BLaER1 (cell line): ENCODE measurements around the gene KCNK3.
A peak's percentile ranks its signal among the peaks of the same experiment; 100 is the strongest.

Source experiments
- H3K27ac ChIP-seq: shearing (Covaris generic); formaldehyde crosslinking; 2 replicates; pipeline ENCODE4 v1.8.1; 2022
- H3K27me3 ChIP-seq: shearing (Covaris generic); formaldehyde crosslinking; 2 replicates; pipeline ENCODE4 v1.8.1; 2022
- H3K36me3 ChIP-seq: shearing (Covaris generic); formaldehyde crosslinking; 2 replicates; pipeline ENCODE4 v1.8.1; 2022
- H3K4me1 ChIP-seq: shearing (Covaris generic); formaldehyde crosslinking; 2 replicates; pipeline ENCODE4 v1.8.1; 2022
- H3K4me2 ChIP-seq: shearing (Covaris generic); formaldehyde crosslinking; 2 replicates; pipeline ENCODE4 v1.8.1; 2022
- H3K4me3 ChIP-seq: shearing (Covaris generic); formaldehyde crosslinking; 2 replicates; pipeline ENCODE4 v1.8.1; 2022
- H3K9ac ChIP-seq: shearing (Covaris generic); formaldehyde crosslinking; 2 replicates; pipeline ENCODE4 v1.8.1; 2022
- H3K9me3 ChIP-seq: shearing (Covaris generic); formaldehyde crosslinking; 2 replicates; pipeline ENCODE4 v1.8.1; 2022
- H4K20me1 ChIP-seq: shearing (Covaris generic); formaldehyde crosslinking; 2 replicates; pipeline ENCODE4 v1.8.1; 2022
- Cebpa-rat ChIP-seq: shearing (Covaris generic); IDR thresholded peaks from 2 replicates; pipeline ENCODE4 v1.8.1; 2022

KCNK3 gene

GRCh38 chr2:26699295-26699694, 6.8 kb downstream of the KCNK3 start:
- Histone ChIP-seq H3K36me3 (no peaks in the 10 kb centered on the region), H4K20me1 (peaks cover 3% of the 10 kb centered on the region; the same call in 1 of the 2 replicates), H3K4me1 (peaks cover 42% of the 10 kb centered on the region), H3K9me3 (no peaks in the 10 kb centered on the region), H3K27me3 (peaks cover 10% of the 10 kb centered on the region), H3K4me2 (no peak overlapping the region), H3K4me3 (no peak overlapping the region), H3K9ac (no peak overlapping the region), H3K27ac (no peak overlapping the region)
- no peak for TF ChIP-seq Cebpa-rat

GRCh38 chr2:26700078-26700477, 7.6 kb downstream of the KCNK3 start:
- H3K9me3 ChIP-seq = no peaks in the 10 kb centered on the region
- H3K36me3 ChIP-seq = no peaks in the 10 kb centered on the region
- H3K4me2 ChIP-seq = no peak overlapping the region
- H4K20me1 ChIP-seq = no peaks in the 10 kb centered on the region; the same call in 1 of the 2 replicates
- H3K9ac ChIP-seq = no peak overlapping the region
- no peak for TF ChIP-seq Cebpa-rat
- H3K27ac ChIP-seq = no peak overlapping the region
- H3K27me3 ChIP-seq = 0 out of 2 replicates have a peak, but pooled peaks cover 3% of the 10 kb centered on the region
- no peak overlapping the region for H3K4me3 ChIP-seq
- peaks cover 42% of the 10 kb centered on the region for H3K4me1 ChIP-seq

- TF ChIP-seq Cebpa-rat = no peak
- Histone ChIP-seq H3K36me3 (no peaks in the 10 kb centered on the region), H3K9me3 (no peaks in the 10 kb centered on the region), H3K4me3 (no peak overlapping the region), H3K4me1 (peaks cover 35% of the 10 kb centered on the region), H3K9ac (no peak overlapping the region), H3K27ac (no peak overlapping the region), H3K27me3 (no peaks in the 10 kb centered on the region), H4K20me1 (no peaks in the 10 kb centered on the region), H3K4me2 (peak overlapping the region; percentile 17; the same call in 1 of the 2 replicates)
These were observed 9.1 kb downstream of the KCNK3 start for GRCh38 chr2:26701596-26701995.

- Histone ChIP-seq H4K20me1 (no peaks in the 10 kb centered on the region), H3K36me3 (no peaks in the 10 kb centered on the region), H3K9ac (no peak overlapping the region), H3K27ac (no peak overlapping the region), H3K27me3 (no peaks in the 10 kb centered on the region), H3K9me3 (no peaks in the 10 kb centered on the region), H3K4me1 (peaks cover 34% of the 10 kb centered on the region), H3K4me3 (no peak overlapping the region), H3K4me2 (no peak overlapping the region)
- no peak for TF ChIP-seq Cebpa-rat
These were observed 9.5 kb downstream of the KCNK3 start for GRCh38 chr2:26702025-26702424.

- no peaks in the 10 kb centered on the region for H4K20me1 ChIP-seq
- no peak for TF ChIP-seq Cebpa-rat
- H3K36me3 ChIP-seq = no peaks in the 10 kb centered on the region
- H3K9me3 ChIP-seq = no peaks in the 10 kb centered on the region
- H3K4me2 ChIP-seq = peak overlapping the region; percentile 45
- H3K4me1 ChIP-seq = peaks cover 35% of the 10 kb centered on the region
- no peak overlapping the region for H3K27ac ChIP-seq
- no peak overlapping the region for H3K9ac ChIP-seq
- no peak overlapping the region for H3K4me3 ChIP-seq
- no peaks in the 10 kb centered on the region for H3K27me3 ChIP-seq
These were observed 12.0 kb downstream of the KCNK3 start for GRCh38 chr2:26704441-26704977.

- no peak overlapping the region for H3K9ac ChIP-seq
- no peaks in the 10 kb centered on the region for H3K9me3 ChIP-seq
- H3K4me1 ChIP-seq = peaks cover 35% of the 10 kb centered on the region
These were observed 12.6 kb downstream of the KCNK3 start for GRCh38 chr2:26705126-26705525.

GRCh38 chr2:26706093-26706492, 13.6 kb downstream of the KCNK3 start:
- H3K9me3 ChIP-seq = no peaks in the 10 kb centered on the region
- no peaks in the 10 kb centered on the region for H4K20me1 ChIP-seq
- no peak for TF ChIP-seq Cebpa-rat
- H3K9ac ChIP-seq = no peak overlapping the region
- H3K4me3 ChIP-seq = no peak overlapping the region
- no peaks in the 10 kb centered on the region for H3K36me3 ChIP-seq
- H3K27me3 ChIP-seq = no peaks in the 10 kb centered on the region
- peaks cover 41% of the 10 kb centered on the region for H3K4me1 ChIP-seq
- no peak overlapping the region for H3K4me2 ChIP-seq
- H3K27ac ChIP-seq = no peak overlapping the region

More at GRCh38 chr2:26705126-26705525, 12.6 kb downstream of the KCNK3 start:
- Histone ChIP-seq H4K20me1 (no peaks in the 10 kb centered on the region), H3K4me3 (no peak overlapping the region), H3K36me3 (no peaks in the 10 kb centered on the region), H3K4me2 (no peak overlapping the region), H3K27ac (no peak overlapping the region), H3K27me3 (no peaks in the 10 kb centered on the region)
- TF ChIP-seq Cebpa-rat = no peak

- Histone ChIP-seq H3K4me2 (peak overlapping the region; percentile 63), H3K36me3 (no peaks in the 10 kb centered on the region), H3K4me3 (no peak overlapping the region), H3K9me3 (no peaks in the 10 kb centered on the region), H3K27ac (no peak overlapping the region), H3K9ac (no peak overlapping the region), H4K20me1 (no peaks in the 10 kb centered on the region), H3K4me1 (peaks cover 35% of the 10 kb centered on the region), H3K27me3 (no peaks in the 10 kb centered on the region)
- TF ChIP-seq Cebpa-rat = no peak
These were observed 14.3 kb downstream of the KCNK3 start for GRCh38 chr2:26706616-26707473.

GRCh38 chr2:26707747-26708146, 15.2 kb downstream of the KCNK3 start:
- H3K4me1 ChIP-seq = peaks cover 44% of the 10 kb centered on the region
- no peak overlapping the region for H3K4me3 ChIP-seq
- no peaks in the 10 kb centered on the region for H3K27me3 ChIP-seq
- no peak overlapping the region for H3K9ac ChIP-seq
- TF ChIP-seq Cebpa-rat = no peak
- no peaks in the 10 kb centered on the region for H3K36me3 ChIP-seq
- H3K27ac ChIP-seq = no peak overlapping the region
- peak overlapping the region; percentile 63 for H3K4me2 ChIP-seq
- H3K9me3 ChIP-seq = no peaks in the 10 kb centered on the region
- no peaks in the 10 kb centered on the region for H4K20me1 ChIP-seq

GRCh38 chr2:26708457-26708856, 15.9 kb downstream of the KCNK3 start:
- no peak overlapping the region for H3K4me3 ChIP-seq
- TF ChIP-seq Cebpa-rat = no peak
- H3K36me3 ChIP-seq = no peaks in the 10 kb centered on the region
- H3K27me3 ChIP-seq = no peaks in the 10 kb centered on the region
- no peak overlapping the region for H3K4me2 ChIP-seq
- no peak overlapping the region for H3K27ac ChIP-seq
- no peak overlapping the region for H3K9ac ChIP-seq
- H4K20me1 ChIP-seq = no peaks in the 10 kb centered on the region
- H3K9me3 ChIP-seq = no peaks in the 10 kb centered on the region
- H3K4me1 ChIP-seq = peaks cover 47% of the 10 kb centered on the region
